ENCODE results near the gene FTO.

Gene FTO

DNA sequence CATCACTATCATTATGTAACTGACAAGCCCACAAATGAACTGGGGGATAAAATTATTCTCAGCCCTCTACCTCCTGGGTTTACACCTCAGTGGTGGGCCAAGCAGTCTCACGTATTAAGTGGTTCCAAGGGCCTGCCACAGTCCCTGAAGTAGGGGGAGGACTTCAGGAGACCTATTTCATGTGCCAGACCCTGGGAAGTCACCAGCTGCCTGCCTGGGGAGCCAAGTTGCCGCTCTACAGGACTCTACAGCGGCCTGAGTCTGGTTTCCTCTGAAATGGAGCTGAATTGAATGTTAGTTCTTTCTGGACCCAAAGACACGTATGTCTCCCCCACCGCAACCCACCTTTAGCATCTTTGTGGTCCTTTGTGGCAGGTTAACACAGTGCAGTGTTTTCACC is 395.7 kb downstream of the FTO start:
- TF ChIP-seq GATA2 (IDR thresholded peaks at IDR 0.05; ENCODE audit: low read depth, low read length) (no peak), GATA3 (IDR thresholded peaks at IDR 0.05; ENCODE audit: low read depth, low read length) (no peak)

DNA sequence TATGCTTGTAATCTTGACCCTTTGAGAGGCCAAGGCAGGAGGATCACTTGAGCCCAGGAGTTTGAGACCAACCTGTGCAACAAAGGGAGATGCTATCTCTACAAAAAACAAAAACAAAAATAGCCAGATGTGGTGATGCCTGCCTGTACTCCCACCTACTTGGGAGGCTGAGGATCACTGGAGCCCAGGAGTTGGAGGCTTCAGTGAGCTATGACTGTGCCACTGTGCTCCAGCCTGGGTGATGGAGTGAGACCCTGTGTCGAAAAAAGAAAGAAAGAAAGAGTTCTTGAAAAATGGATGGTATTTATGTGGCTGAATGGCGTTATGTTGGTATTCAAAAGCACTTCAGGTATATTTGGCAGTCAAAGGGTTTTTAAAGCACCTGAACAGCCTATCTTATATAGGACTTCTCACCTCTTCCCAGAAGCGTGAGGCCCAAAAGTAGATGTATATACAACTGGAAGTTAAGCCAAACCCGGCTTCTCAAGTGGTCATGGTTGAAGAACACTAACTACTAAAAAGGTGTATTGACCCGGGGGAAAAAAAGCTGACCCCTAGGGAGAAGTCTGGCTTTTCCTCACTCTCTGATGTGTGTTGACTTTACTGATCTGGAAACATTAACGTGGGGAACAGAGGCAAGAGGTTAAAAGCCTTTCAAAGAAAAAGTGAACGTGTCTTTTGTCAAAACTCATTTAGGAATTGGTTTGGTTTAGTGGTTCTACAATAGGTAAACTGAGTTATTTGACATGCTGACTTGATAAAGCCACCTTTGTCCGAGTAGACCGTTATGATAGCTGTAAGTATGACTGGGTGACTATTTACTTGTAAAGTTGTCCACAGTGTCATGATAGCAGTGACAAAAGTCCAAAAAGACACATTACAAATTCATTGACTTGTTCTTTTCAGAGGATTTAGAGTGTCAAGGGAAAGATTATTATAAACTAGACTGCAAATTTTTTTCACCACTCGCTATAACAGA is 399.2 kb downstream of the FTO start:
- TF ChIP-seq GATA3 (IDR thresholded peaks at IDR 0.05; ENCODE audit: low read depth, low read length): no peak
- no peak for TF ChIP-seq GATA2 (IDR thresholded peaks at IDR 0.05; ENCODE audit: low read depth, low read length)

DNA sequence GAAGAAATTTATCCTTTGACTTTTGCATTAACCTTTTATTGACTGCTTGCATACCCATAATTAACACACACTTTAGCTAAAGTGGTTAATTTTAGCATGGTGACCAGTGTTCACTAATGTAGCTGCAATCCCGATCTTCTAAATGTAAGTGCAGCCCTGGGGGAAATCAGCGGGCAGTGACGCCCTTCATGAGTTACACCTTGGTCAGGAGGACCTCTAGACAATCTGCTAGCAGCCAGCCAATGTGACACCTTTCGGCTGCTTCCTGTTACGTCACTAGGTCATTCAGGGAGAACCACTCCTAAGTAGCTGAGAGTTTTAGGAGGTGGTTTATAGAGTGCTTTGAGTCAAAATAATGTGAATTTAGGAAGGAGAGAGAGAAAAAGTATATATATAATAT is 402.1 kb downstream of the FTO start:
- TF ChIP-seq GATA3 (IDR thresholded peaks at IDR 0.05; ENCODE audit: low read depth, low read length): no peak
- no peak for TF ChIP-seq GATA2 (IDR thresholded peaks at IDR 0.05; ENCODE audit: low read depth, low read length)

DNA sequence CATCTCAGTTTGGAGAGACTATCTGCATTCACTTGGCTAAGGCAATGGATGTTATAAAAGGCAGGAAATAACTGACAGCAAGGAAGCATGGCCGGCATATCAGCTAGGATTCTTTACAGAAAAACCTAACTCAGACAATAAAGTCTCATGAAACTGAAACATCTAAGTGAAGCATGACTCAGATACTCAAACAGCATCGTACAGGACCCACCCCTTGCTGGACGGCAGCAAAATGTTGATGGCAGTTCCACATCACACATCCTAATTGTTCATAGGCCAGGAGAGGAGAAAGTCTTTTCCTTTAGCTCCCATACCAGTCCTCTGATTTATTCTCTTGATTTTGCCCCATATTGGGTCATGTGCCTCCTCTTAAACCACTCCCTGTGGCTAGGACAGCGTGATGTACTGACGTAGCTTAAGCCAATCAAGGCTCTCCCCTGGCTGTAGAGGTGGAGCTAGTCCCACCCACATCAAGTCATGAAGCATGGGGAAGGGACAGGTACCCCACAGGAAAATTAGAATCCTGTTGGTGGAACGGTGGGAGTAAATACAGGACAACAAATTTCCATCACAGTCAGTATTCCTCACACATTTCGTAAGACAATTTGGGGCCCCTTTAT is 403.7 kb downstream of the FTO start:
- no peak for TF ChIP-seq GATA2 (IDR thresholded peaks at IDR 0.05; ENCODE audit: low read depth, low read length)
- TF ChIP-seq GATA3 (IDR thresholded peaks at IDR 0.05; ENCODE audit: low read depth, low read length): no peak

DNA sequence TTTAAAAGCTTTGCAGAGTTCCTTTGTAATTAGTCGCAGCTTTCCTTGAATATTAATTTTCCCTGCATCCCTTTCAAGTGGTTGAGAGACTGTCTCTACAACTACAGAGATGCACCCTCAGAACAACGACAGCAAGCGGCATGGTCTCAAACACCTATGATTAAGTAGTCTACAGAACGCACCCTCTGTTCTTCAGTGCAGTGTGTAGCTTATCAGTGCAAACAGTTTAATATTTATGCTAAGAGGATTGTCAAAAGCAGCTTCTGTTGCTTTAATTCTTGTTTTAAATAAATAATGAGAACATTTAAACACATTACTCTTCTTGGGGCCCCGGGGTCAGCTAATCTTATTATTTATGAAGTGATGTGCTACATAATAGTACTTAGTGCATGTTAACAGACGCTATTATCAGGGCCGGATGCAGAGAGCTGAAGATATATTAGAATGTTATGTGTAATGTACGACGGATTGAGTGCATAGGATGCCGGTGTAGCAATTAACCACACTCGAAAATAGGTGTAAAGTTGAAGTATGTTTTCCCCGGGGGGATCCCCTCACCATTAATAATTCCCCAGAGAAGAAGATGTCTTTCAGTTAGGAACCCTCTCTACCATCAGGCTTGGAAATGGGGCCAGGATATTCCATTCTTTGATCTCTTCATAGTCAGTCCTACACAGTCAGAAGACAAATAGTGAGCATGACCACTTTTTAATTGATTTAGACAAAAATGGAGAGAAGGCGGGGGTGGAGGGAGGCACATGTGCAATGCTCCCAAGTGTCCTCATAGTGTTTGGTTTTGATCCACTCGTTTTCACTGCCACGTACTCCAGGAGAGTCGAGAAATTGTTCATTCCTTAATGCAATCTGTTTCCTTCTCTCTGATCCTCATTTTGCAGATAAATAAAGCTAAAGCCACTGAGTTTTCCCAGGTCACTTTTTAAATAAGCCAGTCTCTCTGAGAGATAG is 406.3 kb downstream of the FTO start:
- TF ChIP-seq GATA2 (IDR thresholded peaks at IDR 0.05; ENCODE audit: low read depth, low read length) (no peak), GATA3 (IDR thresholded peaks at IDR 0.05; ENCODE audit: low read depth, low read length) (no peak)

DNA sequence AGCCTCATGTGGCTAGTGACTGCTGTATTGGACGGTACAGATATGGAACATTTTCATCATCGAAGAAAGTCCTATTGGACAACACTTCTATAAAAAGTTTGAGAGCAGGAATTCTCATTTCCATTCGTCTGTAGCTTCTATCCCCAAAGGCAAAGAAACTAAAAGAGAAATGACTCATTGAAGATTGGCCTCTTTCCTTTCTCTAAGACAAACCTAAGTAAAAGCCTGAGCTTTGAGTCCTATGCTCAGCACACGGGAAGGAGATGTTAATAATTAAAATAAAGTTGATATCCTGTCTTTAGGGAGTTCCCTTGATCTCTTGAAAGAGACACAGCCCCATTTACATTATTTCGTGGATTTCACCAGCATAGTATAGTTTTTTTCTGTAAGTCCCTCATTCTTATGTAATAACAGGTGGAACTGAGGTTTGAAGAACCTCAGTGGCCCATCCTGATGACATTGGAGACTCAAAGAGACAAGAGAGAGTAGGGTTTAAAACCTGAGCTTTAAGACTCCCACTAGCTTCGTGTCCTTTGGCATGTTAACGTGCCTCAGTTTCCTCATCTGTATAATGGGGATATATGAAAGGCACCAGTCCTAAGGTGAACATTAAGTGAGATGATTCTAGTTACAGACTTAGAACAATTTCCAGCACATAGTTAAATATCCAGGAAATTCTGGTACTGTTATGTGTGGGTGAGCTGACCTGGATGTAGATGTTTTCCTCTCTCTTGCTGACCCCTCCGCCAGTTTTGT is 408.7 kb downstream of the FTO start:
- TF ChIP-seq GATA2 (IDR thresholded peaks at IDR 0.05; ENCODE audit: low read depth, low read length) (no peak), GATA3 (IDR thresholded peaks at IDR 0.05; ENCODE audit: low read depth, low read length) (no peak)

DNA sequence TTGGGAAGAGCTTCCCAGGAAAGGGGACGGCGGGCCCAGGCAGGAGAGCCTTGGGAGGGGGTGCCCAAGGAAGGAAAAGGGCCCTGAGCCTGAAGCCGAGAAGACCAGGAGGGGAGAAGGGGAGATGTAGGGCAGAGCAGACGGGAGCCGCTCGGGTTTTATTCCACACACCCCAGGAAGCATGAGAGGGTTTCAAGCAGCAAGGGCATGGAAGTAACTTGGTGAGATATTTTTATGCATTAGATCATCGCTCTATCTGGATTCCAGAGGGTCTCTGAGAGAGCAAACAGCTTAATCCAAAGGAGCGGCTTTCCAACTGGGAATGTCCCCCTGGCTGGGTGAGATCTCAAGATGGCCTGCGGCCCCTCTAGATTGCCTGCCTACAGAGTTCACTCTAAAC is 411.6 kb downstream of the FTO start:
- TF ChIP-seq GATA2 (IDR thresholded peaks at IDR 0.05; ENCODE audit: low read depth, low read length): no peak

DNA sequence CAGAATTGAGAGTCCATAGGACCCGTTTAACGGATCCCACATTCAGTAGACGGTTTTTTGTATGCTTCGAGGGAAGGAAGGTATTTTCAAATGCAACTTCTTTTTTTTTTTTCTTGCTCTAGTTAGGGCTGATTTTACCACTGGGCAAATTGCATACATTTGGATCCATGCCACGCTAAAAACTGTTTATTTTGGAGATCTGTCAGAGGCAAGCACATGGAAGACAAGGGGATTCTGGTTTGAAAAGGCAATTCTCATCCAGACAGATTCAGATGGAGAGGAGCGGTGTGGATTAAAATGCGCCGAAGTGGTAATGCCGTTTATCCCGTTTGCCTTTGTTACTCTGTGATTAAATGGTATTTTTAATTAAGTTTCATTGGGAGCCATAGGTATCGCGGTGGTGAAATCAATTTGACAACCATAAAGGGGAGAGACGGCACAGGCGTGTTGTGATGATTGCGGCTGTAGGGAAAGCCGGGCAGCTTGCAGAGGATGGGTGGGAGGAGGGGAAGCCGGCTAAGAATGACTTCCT is 412.2 kb downstream of the FTO start:
- TF ChIP-seq GATA2 (IDR thresholded peaks at IDR 0.05; ENCODE audit: low read depth, low read length) (no peak), GATA3 (IDR thresholded peaks at IDR 0.05; ENCODE audit: low read depth, low read length) (no peak)

DNA sequence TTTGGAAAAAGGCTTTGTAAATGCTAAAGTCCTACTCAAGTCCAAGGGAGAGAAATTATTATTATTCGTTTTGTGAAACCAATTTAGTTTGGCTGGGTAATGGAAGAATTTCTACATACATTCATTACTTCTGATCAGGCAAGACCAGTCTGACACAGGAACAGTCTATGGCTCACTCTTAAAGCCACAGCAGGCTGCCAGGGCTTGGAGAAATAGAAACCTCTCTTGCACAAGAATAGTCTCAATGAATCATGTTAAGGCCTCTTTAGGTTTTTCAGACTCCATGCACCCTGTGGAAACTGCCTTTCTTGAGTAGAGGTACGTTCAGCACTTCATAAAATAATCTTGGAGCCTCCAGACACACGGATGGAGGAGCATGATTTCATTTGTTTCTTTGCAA is 414.9 kb downstream of the FTO start:
- no peak for TF ChIP-seq GATA2 (IDR thresholded peaks at IDR 0.05; ENCODE audit: low read depth, low read length)
- TF ChIP-seq GATA3 (IDR thresholded peaks at IDR 0.05; ENCODE audit: low read depth, low read length): no peak

DNA sequence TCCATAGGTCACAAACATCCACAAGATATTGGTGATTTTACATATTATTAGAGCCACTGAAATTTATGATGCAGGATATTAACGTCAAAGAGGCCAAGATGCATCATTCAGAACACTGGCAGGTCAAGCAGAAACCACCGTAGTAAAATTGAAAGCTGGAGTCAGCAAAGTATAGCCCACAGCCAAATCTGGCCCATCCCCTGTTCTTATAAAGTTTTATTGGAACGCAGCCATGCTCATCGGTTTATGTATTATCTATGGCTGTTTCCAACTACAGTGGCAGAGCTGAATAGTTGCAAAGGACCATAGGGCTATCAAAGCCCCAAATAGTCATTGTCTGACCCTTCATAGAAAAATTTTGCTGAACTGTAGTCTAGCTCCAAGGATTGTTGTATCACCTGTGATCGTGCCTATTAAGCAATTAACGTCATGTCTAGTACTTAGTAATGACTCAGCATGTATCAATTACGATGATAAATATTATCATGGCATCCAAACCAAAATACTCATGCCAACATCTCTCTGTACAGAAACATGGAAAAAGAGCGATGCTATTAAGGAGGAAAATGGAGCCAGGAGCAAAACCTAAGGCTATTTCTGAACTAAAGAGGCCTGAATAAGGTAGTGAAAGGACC is 417.0 kb downstream of the FTO start:
- TF ChIP-seq GATA2 (IDR thresholded peaks at IDR 0.05; ENCODE audit: low read depth, low read length) (no peak), GATA3 (IDR thresholded peaks at IDR 0.05; ENCODE audit: low read depth, low read length) (no peak)

DNA sequence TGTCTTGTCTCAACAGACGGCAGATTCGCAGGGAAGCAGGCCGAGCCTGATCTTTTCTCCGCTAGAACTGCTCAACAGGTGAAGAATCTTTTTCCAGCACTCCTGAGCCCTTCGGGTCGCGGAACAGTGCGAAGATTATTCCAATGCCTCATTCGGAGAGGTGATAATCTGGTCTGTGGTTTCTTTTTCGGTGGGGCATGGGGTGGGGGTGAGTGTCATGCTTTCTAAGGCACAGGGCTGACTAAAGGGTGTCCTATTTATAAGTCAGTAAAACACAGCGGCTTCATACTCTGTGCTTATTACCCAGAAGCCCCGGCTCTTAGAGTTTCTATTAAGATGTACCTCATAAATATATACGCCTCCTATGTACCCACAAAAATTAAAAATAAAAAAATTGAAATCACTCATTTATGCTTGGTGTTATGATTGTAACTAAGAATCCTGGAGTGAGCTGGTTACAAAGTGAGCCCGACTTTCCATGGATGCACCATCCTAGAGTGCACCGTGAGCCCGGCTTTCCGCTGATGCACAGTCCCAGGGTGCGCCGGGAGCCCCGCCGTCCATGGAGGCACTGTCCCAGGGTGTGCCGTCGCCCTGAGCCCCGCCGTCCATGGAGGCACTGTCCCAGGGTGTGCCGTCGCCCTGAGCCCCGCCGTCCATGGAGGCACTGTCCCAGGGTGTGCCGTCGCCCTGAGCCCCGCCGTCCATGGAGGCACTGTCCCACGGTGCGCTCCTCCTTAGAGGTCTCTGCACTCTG is 417.8 kb downstream of the FTO start:
- TF ChIP-seq GATA3 (IDR thresholded peaks at IDR 0.05; ENCODE audit: low read depth, low read length) (no peak), GATA2 (IDR thresholded peaks at IDR 0.05; ENCODE audit: low read depth, low read length) (no peak)

DNA sequence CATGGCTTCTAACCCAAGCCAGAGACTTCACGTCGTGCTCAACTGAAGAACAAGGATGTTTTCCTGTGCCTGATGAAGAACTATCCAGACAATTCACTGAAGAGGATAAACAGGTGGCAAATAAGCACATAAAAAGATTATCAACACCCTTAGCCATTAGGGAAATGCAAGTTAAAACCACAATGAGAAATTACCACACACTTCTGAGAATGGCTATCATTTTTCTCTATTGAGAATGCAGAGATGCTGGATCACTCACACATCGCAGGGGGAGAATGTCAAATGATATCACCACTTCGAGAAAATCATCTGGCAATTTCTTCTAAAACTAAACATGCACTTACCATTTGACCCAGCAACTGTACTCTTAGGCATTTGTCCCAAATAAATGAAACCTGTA is 419.8 kb downstream of the FTO start:
- TF ChIP-seq GATA3 (IDR thresholded peaks at IDR 0.05; ENCODE audit: low read depth, low read length) (no peak), GATA2 (IDR thresholded peaks at IDR 0.05; ENCODE audit: low read depth, low read length) (no peak)
